A549 (cell line): Measurements from ENCODE around the gene TARDBP.

Experiments used
- POLR2AphosphoS2 ChIP-seq: conservative IDR thresholded peaks from 2 replicates; pipeline ENCODE4 v1.6.1; 2012; ENCODE audit warnings: low read length, improper control_type of control experiment, inconsistent platforms
- TF ChIP-seq, protein P1 (sequence below): fragments of >200 bp; sonication (Bioruptor Twin); formaldehyde crosslinking; IDR thresholded peaks from 3 replicates; pipeline ENCODE4 v1.5.1; 2016
- TF ChIP-seq, protein P2 (sequence below): IDR thresholded peaks from 2 replicates; pipeline ENCODE4 v1.6.1; 2012

- TF ChIP-seq, protein P1, sequence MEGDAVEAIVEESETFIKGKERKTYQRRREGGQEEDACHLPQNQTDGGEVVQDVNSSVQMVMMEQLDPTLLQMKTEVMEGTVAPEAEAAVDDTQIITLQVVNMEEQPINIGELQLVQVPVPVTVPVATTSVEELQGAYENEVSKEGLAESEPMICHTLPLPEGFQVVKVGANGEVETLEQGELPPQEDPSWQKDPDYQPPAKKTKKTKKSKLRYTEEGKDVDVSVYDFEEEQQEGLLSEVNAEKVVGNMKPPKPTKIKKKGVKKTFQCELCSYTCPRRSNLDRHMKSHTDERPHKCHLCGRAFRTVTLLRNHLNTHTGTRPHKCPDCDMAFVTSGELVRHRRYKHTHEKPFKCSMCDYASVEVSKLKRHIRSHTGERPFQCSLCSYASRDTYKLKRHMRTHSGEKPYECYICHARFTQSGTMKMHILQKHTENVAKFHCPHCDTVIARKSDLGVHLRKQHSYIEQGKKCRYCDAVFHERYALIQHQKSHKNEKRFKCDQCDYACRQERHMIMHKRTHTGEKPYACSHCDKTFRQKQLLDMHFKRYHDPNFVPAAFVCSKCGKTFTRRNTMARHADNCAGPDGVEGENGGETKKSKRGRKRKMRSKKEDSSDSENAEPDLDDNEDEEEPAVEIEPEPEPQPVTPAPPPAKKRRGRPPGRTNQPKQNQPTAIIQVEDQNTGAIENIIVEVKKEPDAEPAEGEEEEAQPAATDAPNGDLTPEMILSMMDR, result no peak
- TF ChIP-seq, protein P2, sequence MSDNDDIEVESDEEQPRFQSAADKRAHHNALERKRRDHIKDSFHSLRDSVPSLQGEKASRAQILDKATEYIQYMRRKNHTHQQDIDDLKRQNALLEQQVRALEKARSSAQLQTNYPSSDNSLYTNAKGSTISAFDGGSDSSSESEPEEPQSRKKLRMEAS, result no peak
- no peak for TF ChIP-seq POLR2AphosphoS2
Observed at GRCh38 chr1:11061652-11062365, 49.4 kb downstream of the TARDBP start.
